ENCODE results near the gene PPIG. TPM values are rescaled to one million over a fixed set of nuclear protein-coding genes. Genes with fewer than 3 reads are reported as not detected.

PPIG gene
- total RNA-seq, 2 donors from 2014 or later: 59.5 to 72.7 TPM

- H3K27me3 Mint-ChIP-seq (ENCODE audit: insufficient read depth): peaks cover 3% of the 10 kb centered on the region
- no peak for DNase-seq
- no peaks in the 10 kb centered on the region for H3K36me3 Mint-ChIP-seq (ENCODE audit: low read depth)
- no peak overlapping the region for H3K27ac ChIP-seq (ENCODE audit: low read depth, low read length)
- H3K9ac ChIP-seq (ENCODE audit: extremely low read depth, low read length, poor library complexity, severe bottlenecking): no peak overlapping the region
- no peaks in the 10 kb centered on the region for H3K36me3 ChIP-seq (ENCODE audit: control insufficient read depth, insufficient read depth, low read length)
- no peaks in the 10 kb centered on the region for H3K9me3 ChIP-seq (ENCODE audit: control insufficient read depth, low read length)
- no peak overlapping the region for H3K4me3 Mint-ChIP-seq
- H3K27ac Mint-ChIP-seq: no peak overlapping the region
- H3K4me3 ChIP-seq (ENCODE audit: low read length): no peak overlapping the region
- no peaks in the 10 kb centered on the region for H3K9me3 Mint-ChIP-seq
- no peaks in the 10 kb centered on the region for H3K4me1 ChIP-seq (ENCODE audit: control insufficient read depth, insufficient read depth, low read length)
- H3K4me1 Mint-ChIP-seq: no peaks in the 10 kb centered on the region
- WGBS, 2 experiments (ENCODE audit: insufficient coverage in 1 of 2, insufficient read length in 1 of 2): 76% methylated on average over 3 of the region's 3 CpGs; no CpG with 5 or more reads in 1 of the 2 experiments
- H3K27me3 ChIP-seq (ENCODE audit: control insufficient read depth, insufficient read depth, low read length, poor library complexity, severe bottlenecking): peaks cover 17% of the 10 kb centered on the region
- TF ChIP-seq, protein P1, sequence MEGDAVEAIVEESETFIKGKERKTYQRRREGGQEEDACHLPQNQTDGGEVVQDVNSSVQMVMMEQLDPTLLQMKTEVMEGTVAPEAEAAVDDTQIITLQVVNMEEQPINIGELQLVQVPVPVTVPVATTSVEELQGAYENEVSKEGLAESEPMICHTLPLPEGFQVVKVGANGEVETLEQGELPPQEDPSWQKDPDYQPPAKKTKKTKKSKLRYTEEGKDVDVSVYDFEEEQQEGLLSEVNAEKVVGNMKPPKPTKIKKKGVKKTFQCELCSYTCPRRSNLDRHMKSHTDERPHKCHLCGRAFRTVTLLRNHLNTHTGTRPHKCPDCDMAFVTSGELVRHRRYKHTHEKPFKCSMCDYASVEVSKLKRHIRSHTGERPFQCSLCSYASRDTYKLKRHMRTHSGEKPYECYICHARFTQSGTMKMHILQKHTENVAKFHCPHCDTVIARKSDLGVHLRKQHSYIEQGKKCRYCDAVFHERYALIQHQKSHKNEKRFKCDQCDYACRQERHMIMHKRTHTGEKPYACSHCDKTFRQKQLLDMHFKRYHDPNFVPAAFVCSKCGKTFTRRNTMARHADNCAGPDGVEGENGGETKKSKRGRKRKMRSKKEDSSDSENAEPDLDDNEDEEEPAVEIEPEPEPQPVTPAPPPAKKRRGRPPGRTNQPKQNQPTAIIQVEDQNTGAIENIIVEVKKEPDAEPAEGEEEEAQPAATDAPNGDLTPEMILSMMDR (conservative IDR thresholded peaks at IDR 0.05): no peak
Measured at GRCh38 chr2:169673106-169673505, 89.0 kb downstream of the PPIG start.

DNA sequence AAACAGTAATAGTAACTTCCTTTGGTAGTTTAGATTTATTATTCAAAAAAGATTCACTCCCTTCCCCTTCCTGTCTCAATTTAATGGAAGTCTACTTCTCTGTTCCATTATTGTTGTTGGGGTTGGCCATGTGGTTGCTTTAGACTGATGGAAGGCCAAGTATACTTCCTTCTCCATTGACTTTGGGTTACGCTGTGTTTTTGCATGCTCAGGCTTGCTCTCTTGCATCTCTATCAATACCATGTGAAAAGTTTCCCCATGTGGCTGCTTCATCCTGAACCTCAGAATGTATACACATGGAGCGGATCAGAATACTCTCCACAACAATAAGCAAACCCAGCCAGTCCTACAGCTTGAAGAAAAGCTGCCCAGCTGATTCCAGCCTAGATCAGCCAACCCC lies 89.8 kb downstream of the PPIG start:
- no peak for DNase-seq
- TF ChIP-seq, protein P1 (conservative IDR thresholded peaks at IDR 0.05): no peak
- Histone ChIP-seq H3K36me3 (ENCODE audit: control insufficient read depth, insufficient read depth, low read length) (no peaks in the 10 kb centered on the region), H3K9ac (ENCODE audit: extremely low read depth, low read length, poor library complexity, severe bottlenecking) (no peak overlapping the region), H3K4me1 (ENCODE audit: control insufficient read depth, insufficient read depth, low read length) (no peaks in the 10 kb centered on the region), H3K27ac (ENCODE audit: low read depth, low read length) (no peak overlapping the region), H3K4me3 (ENCODE audit: low read length) (no peak overlapping the region), H3K27me3 (ENCODE audit: control insufficient read depth, insufficient read depth, low read length, poor library complexity, severe bottlenecking) (peaks cover 9% of the 10 kb centered on the region), H3K9me3 (ENCODE audit: control insufficient read depth, low read length) (no peaks in the 10 kb centered on the region)
- no peak overlapping the region for H3K4me3 Mint-ChIP-seq
- no peaks in the 10 kb centered on the region for H3K9me3 Mint-ChIP-seq
- 92% methylated on average over 2 of the region's 2 CpGs; no CpG with 5 or more reads in 1 of the 2 experiments for WGBS, 2 experiments (ENCODE audit: insufficient coverage in 1 of 2, insufficient read length in 1 of 2)
- H3K27ac Mint-ChIP-seq: no peak overlapping the region
- H3K4me1 Mint-ChIP-seq: no peaks in the 10 kb centered on the region
- H3K36me3 Mint-ChIP-seq (ENCODE audit: low read depth): no peaks in the 10 kb centered on the region
- H3K27me3 Mint-ChIP-seq (ENCODE audit: insufficient read depth): peaks cover 2% of the 10 kb centered on the region

DNA sequence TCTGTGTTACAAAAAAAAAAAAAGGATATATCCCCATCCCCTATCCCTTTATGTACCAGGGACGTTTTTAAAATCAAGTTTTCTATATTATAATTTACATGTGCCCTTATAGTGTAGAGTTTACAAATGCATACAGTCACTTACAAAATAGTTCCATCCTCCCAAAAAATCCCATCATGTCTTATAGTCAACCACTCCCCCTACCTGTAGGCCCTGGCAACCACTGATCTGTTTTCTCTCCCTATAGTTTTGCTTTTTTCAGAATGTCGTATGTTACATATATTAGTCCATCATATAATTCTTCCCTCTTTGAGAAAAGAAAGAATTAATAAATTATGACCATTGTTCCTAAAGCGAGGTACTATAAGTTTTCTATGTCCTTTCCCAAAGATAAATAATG lies 92.2 kb downstream of the PPIG start:
- TF ChIP-seq, protein P1 (conservative IDR thresholded peaks at IDR 0.05): peak; percentile 75
- H3K27me3 Mint-ChIP-seq (ENCODE audit: insufficient read depth): no peaks in the 10 kb centered on the region
- Histone ChIP-seq H3K27ac (ENCODE audit: low read depth, low read length) (no peak overlapping the region), H3K9ac (ENCODE audit: extremely low read depth, low read length, poor library complexity, severe bottlenecking) (no peak overlapping the region), H3K36me3 (ENCODE audit: control insufficient read depth, insufficient read depth, low read length) (no peaks in the 10 kb centered on the region), H3K9me3 (ENCODE audit: control insufficient read depth, low read length) (peaks cover 6% of the 10 kb centered on the region), H3K27me3 (ENCODE audit: control insufficient read depth, insufficient read depth, low read length, poor library complexity, severe bottlenecking) (no peaks in the 10 kb centered on the region), H3K4me1 (ENCODE audit: control insufficient read depth, insufficient read depth, low read length) (no peaks in the 10 kb centered on the region), H3K4me3 (ENCODE audit: low read length) (no peak overlapping the region)
- H3K4me3 Mint-ChIP-seq: no peak overlapping the region
- H3K4me1 Mint-ChIP-seq: no peaks in the 10 kb centered on the region
- no peak overlapping the region for H3K27ac Mint-ChIP-seq
- DNase-seq: no peak
- H3K9me3 Mint-ChIP-seq: peaks cover 4% of the 10 kb centered on the region
- 92% methylated on average over 1 of the region's 3 CpGs; no CpG with 5 or more reads in 1 of the 2 experiments for WGBS, 2 experiments (ENCODE audit: insufficient coverage in 1 of 2, insufficient read length in 1 of 2)
- H3K36me3 Mint-ChIP-seq (ENCODE audit: low read depth): no peaks in the 10 kb centered on the region

Data from endodermal cell (in vitro differentiated cells).